Muscle layer of duodenum (tissue), 2 donors: ENCODE measurements around the gene ALOX15.
"Not testable (repeated sequence)": the region's sequence is repeated elsewhere in the genome, so short reads cannot be mapped to it uniquely, and the experiment has no call there.

Experiments
- H3K27ac ChIP-seq: one replicate; pipeline ENCODE4 v1.7.0; 2013; ENCODE audit warnings: mild to moderate bottlenecking, low read length
- H3K27me3 ChIP-seq: one replicate; pipeline ENCODE4 v1.7.0; 2013; ENCODE audit warnings: low read depth, mild to moderate bottlenecking, control low read depth, low read length
- H3K36me3 ChIP-seq, 2 donors: one replicate each; pipeline ENCODE4 v1.7.0; 2013; ENCODE audit warnings: low read length in 2 of 2, control low read depth in 1 of 2, mild to moderate bottlenecking in 1 of 2; ENCODE audit not compliant: insufficient read depth in 2 of 2, control insufficient read depth in 1 of 2
- H3K4me1 ChIP-seq, 2 donors: one replicate each; pipeline ENCODE4 v1.7.0; 2013; ENCODE audit warnings: low read length in 2 of 2, mild to moderate bottlenecking in 2 of 2, control low read depth in 1 of 2, moderate library complexity in 1 of 2; ENCODE audit not compliant: insufficient read depth in 2 of 2, control insufficient read depth in 1 of 2
- H3K4me3 ChIP-seq, 2 donors: one replicate each; pipeline ENCODE4 v1.7.0; 2013; ENCODE audit warnings: low read length in 2 of 2, low read depth in 1 of 2, mild to moderate bottlenecking in 1 of 2
- H3K9me3 ChIP-seq, 2 donors: one replicate each; pipeline ENCODE4 v1.7.0; 2013; ENCODE audit warnings: low read length in 2 of 2, control low read depth in 1 of 2, mild to moderate bottlenecking in 1 of 2; ENCODE audit not compliant: control insufficient read depth in 1 of 2
- donor health status: healthy.

The ALOX15 gene, protein sequence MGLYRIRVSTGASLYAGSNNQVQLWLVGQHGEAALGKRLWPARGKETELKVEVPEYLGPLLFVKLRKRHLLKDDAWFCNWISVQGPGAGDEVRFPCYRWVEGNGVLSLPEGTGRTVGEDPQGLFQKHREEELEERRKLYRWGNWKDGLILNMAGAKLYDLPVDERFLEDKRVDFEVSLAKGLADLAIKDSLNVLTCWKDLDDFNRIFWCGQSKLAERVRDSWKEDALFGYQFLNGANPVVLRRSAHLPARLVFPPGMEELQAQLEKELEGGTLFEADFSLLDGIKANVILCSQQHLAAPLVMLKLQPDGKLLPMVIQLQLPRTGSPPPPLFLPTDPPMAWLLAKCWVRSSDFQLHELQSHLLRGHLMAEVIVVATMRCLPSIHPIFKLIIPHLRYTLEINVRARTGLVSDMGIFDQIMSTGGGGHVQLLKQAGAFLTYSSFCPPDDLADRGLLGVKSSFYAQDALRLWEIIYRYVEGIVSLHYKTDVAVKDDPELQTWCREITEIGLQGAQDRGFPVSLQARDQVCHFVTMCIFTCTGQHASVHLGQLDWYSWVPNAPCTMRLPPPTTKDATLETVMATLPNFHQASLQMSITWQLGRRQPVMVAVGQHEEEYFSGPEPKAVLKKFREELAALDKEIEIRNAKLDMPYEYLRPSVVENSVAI

DNA sequence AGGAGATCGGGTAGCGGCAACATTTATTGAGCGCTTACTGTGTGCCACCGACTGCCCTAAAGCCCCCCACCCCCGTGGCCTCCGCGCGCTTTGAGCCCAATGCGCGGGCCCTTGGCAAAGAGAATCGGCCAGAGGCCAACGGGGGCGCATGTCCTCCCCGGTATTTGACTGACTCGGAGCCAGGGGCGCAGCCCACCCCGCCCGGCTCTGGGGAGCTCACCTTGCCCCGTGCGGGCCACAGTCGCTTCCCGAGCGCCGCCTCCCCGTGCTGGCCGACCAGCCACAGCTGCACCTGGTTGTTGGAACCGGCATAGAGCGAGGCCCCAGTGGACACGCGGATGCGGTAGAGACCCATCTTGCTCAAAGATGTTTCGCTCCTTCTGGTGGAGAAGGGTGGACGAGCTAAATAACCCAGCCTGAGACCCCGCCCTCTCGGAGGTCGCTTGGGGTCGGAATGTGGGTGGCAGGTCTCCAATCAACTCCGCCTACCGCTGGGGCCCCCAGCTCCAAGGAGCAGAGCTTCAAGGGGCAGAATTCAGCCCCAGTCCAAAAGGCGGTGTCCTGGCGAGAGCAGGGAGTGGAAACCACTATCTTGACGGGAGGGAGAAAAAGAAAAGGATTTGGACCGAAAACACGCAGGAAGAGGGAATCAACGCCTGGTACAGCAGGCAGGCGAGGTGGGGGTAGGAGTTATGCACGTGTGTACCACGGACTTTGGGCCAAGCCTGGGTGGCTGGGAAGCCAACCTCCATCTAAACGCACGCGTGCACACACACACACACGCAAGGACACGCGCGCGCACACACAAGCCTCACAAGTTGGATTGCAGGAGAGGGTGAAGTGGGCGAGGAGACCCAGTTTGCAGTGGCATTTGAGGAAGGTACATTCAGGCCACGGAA, at the start of gene ALOX15:
Gene ALOX15 (minus strand): TSS at position 382 of the 899 bp plus-strand sequence. CDS start 27 bp downstream, at position 355.
- Histone ChIP-seq H3K27me3 (peaks cover 22% of the 10 kb centered on the region), H3K36me3 (no peaks in the 10 kb centered on the region), H3K4me1 (peaks cover 0 to 17% of the 10 kb centered on the region in 2 donors), H3K9me3 (no peaks in the 10 kb centered on the region), H3K4me3 (peak within 1 kb of the TSS in 1 of 2 donors; percentile 33), H3K27ac (no peak within 1 kb of the TSS)

DNA sequence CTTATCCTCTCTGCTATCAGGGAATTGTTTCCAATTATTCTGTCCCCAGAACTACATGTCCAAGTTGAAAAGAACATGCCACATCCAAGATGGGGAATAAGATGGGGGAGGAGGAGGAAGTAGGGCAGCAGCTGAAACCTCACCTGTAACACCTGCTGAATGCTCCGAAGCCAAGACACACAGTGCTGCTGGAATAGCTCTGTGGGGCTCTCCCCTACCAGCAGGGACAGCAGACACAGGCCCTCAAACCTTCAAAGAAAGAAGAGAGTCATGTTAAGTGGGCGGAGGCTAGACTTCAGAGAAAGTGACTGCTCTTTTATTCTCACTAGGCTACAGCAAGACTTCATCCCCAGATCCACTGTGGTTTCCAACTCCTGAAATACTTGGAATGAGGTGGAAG, 49.3 kb upstream of the ALOX15 start:
- Histone ChIP-seq H3K4me1 (peaks cover 0 to 7% of the 10 kb centered on the region in 2 donors), H3K4me3 (no peak overlapping the region), H3K36me3 (peaks cover 4 to 10% of the 10 kb centered on the region in 2 donors), H3K9me3 (no peaks in the 10 kb centered on the region), H3K27ac (no peak overlapping the region), H3K27me3 (no peaks in the 10 kb centered on the region)

GRCh38 chr17:4689872-4690271, 48.4 kb upstream of the ALOX15 start:
- not testable (repeated sequence) for H3K4me1 ChIP-seq, H3K27ac ChIP-seq, H3K4me3 ChIP-seq, H3K9me3 ChIP-seq, H3K27me3 ChIP-seq
- peaks cover 4 to 10% of the 10 kb centered on the region in 2 donors for H3K36me3 ChIP-seq

- not testable (repeated sequence) for H3K4me1 ChIP-seq, H3K4me3 ChIP-seq, H3K9me3 ChIP-seq, H3K27me3 ChIP-seq
- H3K27ac ChIP-seq: peak overlapping the region; percentile 25
- peaks cover 14 to 34% of the 10 kb centered on the region in 2 donors for H3K36me3 ChIP-seq
Measured at GRCh38 chr17:4683739-4684138, 42.3 kb upstream of the ALOX15 start.

- H3K36me3 ChIP-seq: peaks cover 33 to 64% of the 10 kb centered on the region in 2 donors
- no peak overlapping the region for H3K4me3 ChIP-seq
- H3K27me3 ChIP-seq: no peaks in the 10 kb centered on the region
- no peaks in the 10 kb centered on the region for H3K4me1 ChIP-seq
- no peak overlapping the region for H3K27ac ChIP-seq
- H3K9me3 ChIP-seq: no peaks in the 10 kb centered on the region
Measured at GRCh38 chr17:4679658-4680057, 38.2 kb upstream of the ALOX15 start.

DNA sequence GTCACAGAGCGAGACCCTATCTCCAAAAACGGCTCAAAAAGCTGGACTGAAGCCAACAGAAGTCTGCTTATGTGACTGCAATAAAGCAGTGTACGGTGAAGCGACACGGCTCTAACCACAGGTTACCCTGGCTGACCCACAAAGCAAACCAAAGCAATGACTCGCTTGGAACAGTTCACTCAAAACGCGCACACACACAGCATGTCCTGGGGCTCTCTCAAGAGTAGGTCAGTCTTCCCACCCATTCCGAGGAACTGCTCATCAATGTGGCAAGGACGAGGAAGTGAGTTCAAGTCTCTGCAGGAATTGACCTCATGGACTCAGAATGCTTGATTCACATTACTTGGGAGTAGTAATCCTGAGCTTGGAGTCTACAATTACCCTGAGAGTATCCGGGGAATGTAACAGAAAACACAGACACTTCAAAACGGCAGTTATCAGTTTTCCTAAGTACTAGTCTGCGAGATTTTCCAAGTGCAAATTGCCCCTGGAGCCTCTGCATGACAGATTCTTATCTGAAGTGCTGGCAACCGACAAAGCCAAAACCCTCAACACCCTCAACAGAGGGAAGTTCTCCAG, 37.1 kb upstream of the ALOX15 start:
- Histone ChIP-seq H3K27ac (no peak overlapping the region), H3K4me1 (no peaks in the 10 kb centered on the region), H3K9me3 (no peaks in the 10 kb centered on the region), H3K4me3 (no peak overlapping the region), H3K27me3 (no peaks in the 10 kb centered on the region), H3K36me3 (peaks cover 34 to 74% of the 10 kb centered on the region in 2 donors)

GRCh38 chr17:4676791-4677190, 35.3 kb upstream of the ALOX15 start:
- Histone ChIP-seq H3K4me3 (no peak overlapping the region), H3K9me3 (no peaks in the 10 kb centered on the region), H3K27ac (no peak overlapping the region), H3K27me3 (no peaks in the 10 kb centered on the region), H3K4me1 (no peaks in the 10 kb centered on the region), H3K36me3 (peaks cover 39 to 79% of the 10 kb centered on the region in 2 donors)

- no peaks in the 10 kb centered on the region for H3K4me1 ChIP-seq
- H3K27ac ChIP-seq: no peak overlapping the region
- H3K4me3 ChIP-seq: no peak overlapping the region
- H3K27me3 ChIP-seq: no peaks in the 10 kb centered on the region
- H3K9me3 ChIP-seq: no peaks in the 10 kb centered on the region
- H3K36me3 ChIP-seq: peaks cover 46 to 80% of the 10 kb centered on the region in 2 donors
Measured at GRCh38 chr17:4675791-4676190, 34.3 kb upstream of the ALOX15 start.

- Histone ChIP-seq H3K27ac (no peak overlapping the region), H3K4me1 (no peaks in the 10 kb centered on the region), H3K9me3 (no peaks in the 10 kb centered on the region), H3K36me3 (peaks cover 41 to 76% of the 10 kb centered on the region in 2 donors), H3K27me3 (no peaks in the 10 kb centered on the region), H3K4me3 (no peak overlapping the region)
Measured at GRCh38 chr17:4674685-4674998, 33.2 kb upstream of the ALOX15 start.

DNA sequence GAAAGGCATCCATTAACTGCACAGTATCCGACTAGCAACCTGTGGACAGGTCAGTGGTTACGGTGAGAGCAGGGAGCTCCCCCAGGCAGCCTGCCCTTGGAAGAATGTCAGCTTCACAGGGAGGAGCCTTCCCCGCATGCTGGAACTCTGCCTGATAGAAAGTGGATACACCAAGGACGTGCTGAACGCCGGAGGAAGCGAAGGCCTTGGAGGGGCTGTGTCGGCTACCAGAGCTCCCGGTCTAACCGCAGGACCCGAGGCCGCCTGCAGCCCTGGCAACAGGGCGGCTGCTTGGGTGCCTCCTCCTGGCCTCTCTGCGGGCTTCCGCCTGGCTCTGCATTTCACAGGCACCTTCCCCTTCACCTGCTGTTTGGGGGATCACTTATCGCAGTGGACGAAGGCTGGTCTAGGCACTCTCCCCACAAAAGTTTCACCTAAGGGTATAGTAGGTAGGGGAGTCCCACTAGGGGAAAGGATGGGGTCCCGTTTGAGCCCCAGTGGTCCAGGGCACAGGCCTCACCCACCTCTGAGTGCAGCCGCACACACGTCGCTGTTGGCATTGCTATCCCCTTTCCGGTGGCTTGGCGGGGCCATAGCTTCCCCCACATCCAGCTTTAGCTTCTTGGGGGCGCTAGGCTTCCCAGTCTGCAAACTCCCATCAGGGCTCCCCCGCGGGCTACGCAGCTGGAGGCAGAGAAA, 32.7 kb upstream of the ALOX15 start:
- Histone ChIP-seq H3K27ac (no peak overlapping the region), H3K36me3 (peaks cover 41 to 74% of the 10 kb centered on the region in 2 donors), H3K4me1 (no peaks in the 10 kb centered on the region), H3K4me3 (no peak overlapping the region), H3K27me3 (no peaks in the 10 kb centered on the region), H3K9me3 (no peaks in the 10 kb centered on the region)
